H9 (cell line): ENCODE results near the gene FAM184A. TPM values are rescaled to one million over a fixed set of nuclear protein-coding genes. Genes with fewer than 3 reads are reported as not detected.

Experiments
- DNase-seq: peaks from one replicate; pipeline ENCODE4 v3.0.0-alpha.2; 2017
- H2AFZ ChIP-seq: one replicate; pipeline ENCODE4 v1.6.1; 2013; ENCODE audit warnings: mild to moderate bottlenecking, low read length, control low read depth, moderate library complexity
- H2AK5ac ChIP-seq: 2 replicates; pipeline ENCODE4 v1.6.1; 2013; ENCODE audit warnings: low read length, control low read depth, mixed read lengths; ENCODE audit not compliant: insufficient read length
- H2BK120ac ChIP-seq: one replicate; pipeline ENCODE4 v1.6.1; 2013; ENCODE audit warnings: low read depth, mild to moderate bottlenecking, low read length, control low read depth, inconsistent platforms; ENCODE audit not compliant: poor library complexity, severe bottlenecking
- H2BK12ac ChIP-seq: 2 replicates; pipeline ENCODE4 v1.6.1; 2013; ENCODE audit warnings: low read length, control low read depth, mixed read lengths, low read depth; ENCODE audit not compliant: insufficient read length
- H2BK15ac ChIP-seq: 2 replicates; pipeline ENCODE4 v1.6.1; 2013; ENCODE audit warnings: low read depth, low read length, control low read depth
- H2BK20ac ChIP-seq: one replicate; pipeline ENCODE4 v1.6.1; 2013; ENCODE audit warnings: low read depth, mild to moderate bottlenecking, low read length, control low read depth, inconsistent platforms; ENCODE audit not compliant: poor library complexity, severe bottlenecking
- H2BK5ac ChIP-seq: 2 replicates; pipeline ENCODE4 v1.6.1; 2013; ENCODE audit warnings: low read length, control low read depth, mixed read lengths; ENCODE audit not compliant: insufficient read length
- H3K14ac ChIP-seq: 2 replicates; pipeline ENCODE4 v1.6.1; 2013; ENCODE audit warnings: low read length, control low read depth; ENCODE audit not compliant: insufficient read depth
- H3K18ac ChIP-seq: 2 replicates; pipeline ENCODE4 v1.6.1; 2013; ENCODE audit warnings: low read depth, mild to moderate bottlenecking, mixed read lengths, low read length, control low read depth; ENCODE audit not compliant: insufficient read length
- H3K23ac ChIP-seq: 2 replicates; pipeline ENCODE4 v1.6.1; 2013; ENCODE audit warnings: low read length, control low read depth, mixed read lengths, low read depth; ENCODE audit not compliant: insufficient read length
- H3K23me2 ChIP-seq: 2 replicates; pipeline ENCODE4 v1.6.1; 2013; ENCODE audit warnings: low read depth, mild to moderate bottlenecking, mixed read lengths, low read length, control low read depth; ENCODE audit not compliant: insufficient read length, poor library complexity, severe bottlenecking
- H3K27ac ChIP-seq: 2 replicates; pipeline ENCODE4 v1.5.1; 2013; ENCODE audit warnings: low read length, control low read depth, mixed read lengths, low read depth; ENCODE audit not compliant: insufficient read length
- H3K27me3 ChIP-seq: 2 replicates; pipeline ENCODE4 v1.6.1; 2013; ENCODE audit warnings: low read length, control low read depth, inconsistent platforms; ENCODE audit not compliant: insufficient read depth
- H3K4ac ChIP-seq: 2 replicates; pipeline ENCODE4 v1.6.1; 2013; ENCODE audit warnings: low read depth, mild to moderate bottlenecking, control low read depth, inconsistent platforms, low read length, moderate library complexity
- H3K4me1 ChIP-seq: 2 replicates; pipeline ENCODE4 v1.6.1; 2013; ENCODE audit warnings: low read length, control low read depth, inconsistent platforms; ENCODE audit not compliant: insufficient read depth
- H3K4me2 ChIP-seq: 2 replicates; pipeline ENCODE4 v1.6.1; 2013; ENCODE audit warnings: low read length, control low read depth, mixed read lengths; ENCODE audit not compliant: insufficient read length, insufficient read depth
- H3K56ac ChIP-seq: 2 replicates; pipeline ENCODE4 v1.6.1; 2013; ENCODE audit warnings: low read depth, mild to moderate bottlenecking, mixed read lengths, low read length, control low read depth; ENCODE audit not compliant: insufficient read length
- H3K79me1 ChIP-seq: 2 replicates; pipeline ENCODE4 v1.6.1; 2013; ENCODE audit warnings: low read depth, mild to moderate bottlenecking, moderate library complexity, low read length, control low read depth, inconsistent platforms; ENCODE audit not compliant: insufficient read depth, poor library complexity, severe bottlenecking
- H3K79me2 ChIP-seq: 2 replicates; pipeline ENCODE4 v1.6.1; 2013; ENCODE audit warnings: low read length, control low read depth, inconsistent platforms; ENCODE audit not compliant: insufficient read depth
- H3K9ac ChIP-seq: 2 replicates; pipeline ENCODE4 v1.6.1; 2013; ENCODE audit warnings: low read length, control low read depth, mixed read lengths; ENCODE audit not compliant: insufficient read length; ENCODE audit errors: extremely low read depth
- H3K9me3 ChIP-seq: one replicate; pipeline ENCODE4 v1.6.1; 2013; ENCODE audit warnings: low read depth, low read length, inconsistent platforms; ENCODE audit not compliant: control insufficient read depth
- H3T11ph ChIP-seq: one replicate; pipeline ENCODE4 v1.6.1; 2013; ENCODE audit warnings: mild to moderate bottlenecking, low read length, control low read depth, inconsistent platforms
- H4K20me1 ChIP-seq: one replicate; pipeline ENCODE4 v1.6.1; 2013; ENCODE audit not compliant: control insufficient read depth, insufficient read length, insufficient read depth
- H4K5ac ChIP-seq: 2 replicates; pipeline ENCODE4 v1.6.1; 2013; ENCODE audit warnings: low read depth, mild to moderate bottlenecking, mixed read lengths, low read length, control low read depth; ENCODE audit not compliant: insufficient read length
- H4K8ac ChIP-seq: replicated peaks from 2 replicates; pipeline ENCODE4 v1.6.1; 2013; ENCODE audit warnings: low read length, control low read depth, mixed read lengths, low read depth; ENCODE audit not compliant: insufficient read length
- H4K91ac ChIP-seq: 2 replicates; pipeline ENCODE4 v1.6.1; 2013; ENCODE audit warnings: low read depth, mild to moderate bottlenecking, moderate library complexity, mixed read lengths, low read length, control low read depth; ENCODE audit not compliant: insufficient read length
- H3K27ac Mint-ChIP-seq, 3 experiments: 2 replicates in 2 of 3; 3 replicates in 1 of 3; pipeline ENCODE4 v1.8.0; 2020 to 2021; ENCODE audit warnings: mixed read lengths in 3 of 3, mild to moderate bottlenecking in 1 of 3, moderate library complexity in 1 of 3
- H3K27me3 Mint-ChIP-seq: 2 replicates; pipeline ENCODE4 v1.8.0; 2021; ENCODE audit warnings: low read depth, mild to moderate bottlenecking, moderate library complexity, mixed read lengths
- H3K36me3 Mint-ChIP-seq, 3 experiments: 2 replicates in 2 of 3; 3 replicates in 1 of 3; pipeline ENCODE4 v1.8.0; 2020 to 2021; ENCODE audit warnings: low read depth in 3 of 3, mixed read lengths in 3 of 3; ENCODE audit not compliant: insufficient read depth in 1 of 3
- H3K4me1 Mint-ChIP-seq, 2 experiments: 2 replicates each; pipeline ENCODE4 v1.8.0; 2020; ENCODE audit warnings: mixed read lengths in 2 of 2
- H3K4me3 Mint-ChIP-seq, 2 experiments: 2 replicates in 1 of 2; 3 replicates in 1 of 2; pipeline ENCODE4 v1.8.0; 2020 to 2021; ENCODE audit warnings: mild to moderate bottlenecking in 2 of 2, mixed read lengths in 2 of 2, moderate library complexity in 1 of 2
- H3K9me3 Mint-ChIP-seq, 2 experiments: 2 replicates in 1 of 2; 3 replicates in 1 of 2; pipeline ENCODE4 v1.8.0; 2020; ENCODE audit warnings: mild to moderate bottlenecking in 2 of 2, mixed read lengths in 2 of 2, moderate library complexity in 1 of 2
- WGBS: extraction: QIAGEN DNeasy Blood & Tissue Kit; methylation state at CpG from one replicate; pipeline ENCODE4 v1.1.7; 2013; ENCODE audit warnings: missing lambda C conversion rate, low lambda C conversion rate, mixed read lengths; ENCODE audit not compliant: insufficient read length; ENCODE audit errors: extremely low coverage; 5-methylcytosine and 5-hydroxymethylcytosine counted together
- total RNA-seq: library from RNA; stranded (reverse); gene quantifications from 2 replicates; pipeline ENCODE4 v1.2.1, GENCODE V29; 2021
- TF ChIP-seq, protein P1 (sequence below): fragments of 200-600 bp; sonication (generic); conservative IDR thresholded peaks from 3 replicates; pipeline ENCODE4 v1.8.0; 2021; ENCODE audit warnings: antibody characterized with exemption, mild to moderate bottlenecking

Gene FAM184A
- total RNA-seq, 1 experiment from 2014 or later = 11.4 TPM

GRCh38 chr6:119105282-119105681, 26.8 kb upstream of the FAM184A start:
- no peak overlapping the region for H2BK15ac ChIP-seq
- no peak overlapping the region for H2BK120ac ChIP-seq
- no peak overlapping the region for H3K9ac ChIP-seq
- H2BK20ac ChIP-seq = no peak overlapping the region
- H4K5ac ChIP-seq = no peak overlapping the region
- H3K27me3 ChIP-seq = no peaks in the 10 kb centered on the region
- no peak overlapping the region for H4K8ac ChIP-seq
- no peaks in the 10 kb centered on the region for H4K20me1 ChIP-seq
- H3K18ac ChIP-seq = no peak overlapping the region
- H2AK5ac ChIP-seq = no peak overlapping the region
- DNase-seq = no peak
- H3K79me1 ChIP-seq = no peaks in the 10 kb centered on the region
- no peaks in the 10 kb centered on the region for H3K9me3 ChIP-seq
- H3K36me3 Mint-ChIP-seq = peaks cover 0 to 5% (median 0%) of the 10 kb centered on the region in 3 experiments; a peak in 1 of 7 replicates
- H3T11ph ChIP-seq = no peak overlapping the region
- H2AFZ ChIP-seq = no peak overlapping the region
- no peak overlapping the region for H3K4ac ChIP-seq
- no peak overlapping the region for H2BK12ac ChIP-seq
- no peak overlapping the region for H3K23ac ChIP-seq
- no peaks in the 10 kb centered on the region for H3K23me2 ChIP-seq
- no CpG with 5 or more reads among the region's 5 CpGs for WGBS
- H3K27ac Mint-ChIP-seq = no peak overlapping the region
- H3K4me2 ChIP-seq = no peak overlapping the region
- H4K91ac ChIP-seq = no peak overlapping the region
- no peak overlapping the region for H3K14ac ChIP-seq
- peaks cover 3 to 4% of the 10 kb centered on the region in 2 experiments; a peak in 3 of 4 replicates for H3K4me1 Mint-ChIP-seq
- no peak overlapping the region for H3K56ac ChIP-seq
- H3K27me3 Mint-ChIP-seq = no peaks in the 10 kb centered on the region
- H3K4me1 ChIP-seq = no peaks in the 10 kb centered on the region
- H2BK5ac ChIP-seq = no peak overlapping the region
- no peak overlapping the region for H3K4me3 Mint-ChIP-seq
- TF ChIP-seq, protein P1, sequence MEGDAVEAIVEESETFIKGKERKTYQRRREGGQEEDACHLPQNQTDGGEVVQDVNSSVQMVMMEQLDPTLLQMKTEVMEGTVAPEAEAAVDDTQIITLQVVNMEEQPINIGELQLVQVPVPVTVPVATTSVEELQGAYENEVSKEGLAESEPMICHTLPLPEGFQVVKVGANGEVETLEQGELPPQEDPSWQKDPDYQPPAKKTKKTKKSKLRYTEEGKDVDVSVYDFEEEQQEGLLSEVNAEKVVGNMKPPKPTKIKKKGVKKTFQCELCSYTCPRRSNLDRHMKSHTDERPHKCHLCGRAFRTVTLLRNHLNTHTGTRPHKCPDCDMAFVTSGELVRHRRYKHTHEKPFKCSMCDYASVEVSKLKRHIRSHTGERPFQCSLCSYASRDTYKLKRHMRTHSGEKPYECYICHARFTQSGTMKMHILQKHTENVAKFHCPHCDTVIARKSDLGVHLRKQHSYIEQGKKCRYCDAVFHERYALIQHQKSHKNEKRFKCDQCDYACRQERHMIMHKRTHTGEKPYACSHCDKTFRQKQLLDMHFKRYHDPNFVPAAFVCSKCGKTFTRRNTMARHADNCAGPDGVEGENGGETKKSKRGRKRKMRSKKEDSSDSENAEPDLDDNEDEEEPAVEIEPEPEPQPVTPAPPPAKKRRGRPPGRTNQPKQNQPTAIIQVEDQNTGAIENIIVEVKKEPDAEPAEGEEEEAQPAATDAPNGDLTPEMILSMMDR = no peak
- no peaks in the 10 kb centered on the region for H3K79me2 ChIP-seq
- no peak overlapping the region for H3K27ac ChIP-seq
- H3K9me3 Mint-ChIP-seq = no peaks in the 10 kb centered on the region
